Measurements from ENCODE around the gene SETBP1.

- TF ChIP-seq POLR2A (IDR thresholded peaks at IDR 0.05) (no peak), POLR2AphosphoS5 (IDR thresholded peaks at IDR 0.05) (no peak), CTCF (IDR thresholded peaks at IDR 0.05) (no peak), EP300 (IDR thresholded peaks at IDR 0.05) (no peak)
Measured at GRCh38 chr18:44638811-44639210, 41.9 kb upstream of the SETBP1 start.

All from stomach (tissue), 4 donors.